Testis (tissue), 3 donors: Measurements from ENCODE around the gene TUNAR. TPM values are rescaled to one million over a fixed set of nuclear protein-coding genes. Genes with fewer than 3 reads are reported as not detected.

ENCODE experiments used
- DNase-seq: peaks from one replicate; pipeline ENCODE4 v3.0.0-alpha.2; 2019
- H3K27ac ChIP-seq, 2 donors: fragments of 200-600 bp; sonication (generic); one replicate each; pipeline ENCODE4 v1.5.1; 2019
- H3K27me3 ChIP-seq: fragments of 200-600 bp; sonication (generic); one replicate; pipeline ENCODE4 v1.5.1; 2019
- H3K36me3 ChIP-seq: fragments of 200-600 bp; sonication (generic); one replicate; pipeline ENCODE4 v1.5.1; 2017; ENCODE audit warnings: low read depth; ENCODE audit errors: missing control alignments
- H3K4me1 ChIP-seq: fragments of 200-600 bp; sonication (generic); one replicate; pipeline ENCODE4 v1.5.1; 2019
- H3K4me3 ChIP-seq, 2 donors: fragments of 200-600 bp; sonication (generic); one replicate each; pipeline ENCODE4 v1.5.1; 2017 to 2019
- H3K9me3 ChIP-seq: fragments of 200-600 bp; sonication (generic); one replicate; pipeline ENCODE4 v1.5.1; 2017
- POLR2A ChIP-seq: fragments of 450-650 bp; IDR thresholded peaks from one replicate; pipeline ENCODE4 v1.6.1; 2017; ENCODE audit warnings: antibody characterized with exemption, mild to moderate bottlenecking, moderate library complexity
- WGBS, 2 donors: methylation state at CpG; one replicate each; pipeline ENCODE4 v1.1.5; 2018; 5-methylcytosine and 5-hydroxymethylcytosine counted together
- intact Hi-C: fragments of 100-400 bp; cut with DNase I; formaldehyde crosslinking; loops from one replicate; pipeline ENCODE4 v1.15.1; 2023; ENCODE audit warnings: low total_unique reads
- polyA plus RNA-seq: library from polyadenylated mRNA; stranded (reverse); fragments of 350-450 nt; fragmentation: Illumina TruSeq; extraction: RNeasy Lipid Tissue Mini Kit (QIAGEN cat#74804); gene quantifications from one replicate; pipeline ENCODE4 v1.2.3, GENCODE V29; 2014; ENCODE audit warnings: low read depth, low replicate concordance; ENCODE audit not compliant: insufficient read depth
- total RNA-seq, 2 donors: library from RNA; depleted of rRNA; stranded (reverse); fragments of >200 nt; gene quantifications; one replicate each; pipeline ENCODE4 v1.2.3, GENCODE V29; 2016
- TF ChIP-seq, protein P1 (sequence below), 3 experiments: fragments of 450-650 bp in 2 of 3; fragments of 200-600 bp in 1 of 3; sonication (generic) in 1 of 3; IDR thresholded peaks; one replicate each; pipeline ENCODE4 v1.5.1; 2016 to 2019; ENCODE audit warnings: antibody characterized with exemption in 3 of 3, mild to moderate bottlenecking in 2 of 3, moderate library complexity in 1 of 3

Gene TUNAR
- total and polyA plus RNA-seq, 3 donors from 2014 or later: 2.3 to 4.2 (median 3.9) TPM

GRCh38 chr14:95863295-95863694 is 13.3 kb upstream of the TUNAR start:
- TF ChIP-seq, protein P1, sequence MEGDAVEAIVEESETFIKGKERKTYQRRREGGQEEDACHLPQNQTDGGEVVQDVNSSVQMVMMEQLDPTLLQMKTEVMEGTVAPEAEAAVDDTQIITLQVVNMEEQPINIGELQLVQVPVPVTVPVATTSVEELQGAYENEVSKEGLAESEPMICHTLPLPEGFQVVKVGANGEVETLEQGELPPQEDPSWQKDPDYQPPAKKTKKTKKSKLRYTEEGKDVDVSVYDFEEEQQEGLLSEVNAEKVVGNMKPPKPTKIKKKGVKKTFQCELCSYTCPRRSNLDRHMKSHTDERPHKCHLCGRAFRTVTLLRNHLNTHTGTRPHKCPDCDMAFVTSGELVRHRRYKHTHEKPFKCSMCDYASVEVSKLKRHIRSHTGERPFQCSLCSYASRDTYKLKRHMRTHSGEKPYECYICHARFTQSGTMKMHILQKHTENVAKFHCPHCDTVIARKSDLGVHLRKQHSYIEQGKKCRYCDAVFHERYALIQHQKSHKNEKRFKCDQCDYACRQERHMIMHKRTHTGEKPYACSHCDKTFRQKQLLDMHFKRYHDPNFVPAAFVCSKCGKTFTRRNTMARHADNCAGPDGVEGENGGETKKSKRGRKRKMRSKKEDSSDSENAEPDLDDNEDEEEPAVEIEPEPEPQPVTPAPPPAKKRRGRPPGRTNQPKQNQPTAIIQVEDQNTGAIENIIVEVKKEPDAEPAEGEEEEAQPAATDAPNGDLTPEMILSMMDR (IDR thresholded peaks at IDR 0.05): no peak
- TF ChIP-seq POLR2A: no peak
- Histone ChIP-seq H3K4me1 (no peaks in the 10 kb centered on the region), H3K9me3 (no peaks in the 10 kb centered on the region), H3K27me3 (no peaks in the 10 kb centered on the region), H3K4me3 (no peak overlapping the region), H3K27ac (no peak overlapping the region), H3K36me3 (no peaks in the 10 kb centered on the region)
- no peak for DNase-seq
- intact Hi-C loops: no loop called here
- WGBS, 2 donors: 83 to 85% methylated on average over 3 to 4 of the region's 4 CpGs

DNA sequence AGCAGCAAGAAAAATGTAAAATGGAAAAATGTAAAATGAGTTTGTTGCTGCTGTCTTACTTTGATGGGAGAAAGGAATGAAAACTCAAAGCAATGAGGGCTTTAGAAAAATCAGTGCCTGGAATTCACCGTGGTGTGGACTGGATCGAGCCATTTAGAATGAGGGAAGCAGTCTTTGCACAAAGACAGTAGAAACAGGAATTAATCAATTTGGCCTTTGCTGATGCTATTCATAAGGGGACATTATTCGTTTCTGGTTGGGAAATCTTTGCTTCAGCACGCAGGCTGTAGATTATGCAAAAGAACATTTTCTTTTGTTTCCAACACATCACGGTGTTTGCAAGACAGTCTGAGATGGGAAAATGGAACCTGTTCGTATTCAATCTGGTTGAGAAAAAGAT is 6.9 kb upstream of the TUNAR start:
- intact Hi-C loops: no loop called here
- TF ChIP-seq POLR2A: no peak
- TF ChIP-seq, protein P1 (IDR thresholded peaks at IDR 0.05): no peak

DNA sequence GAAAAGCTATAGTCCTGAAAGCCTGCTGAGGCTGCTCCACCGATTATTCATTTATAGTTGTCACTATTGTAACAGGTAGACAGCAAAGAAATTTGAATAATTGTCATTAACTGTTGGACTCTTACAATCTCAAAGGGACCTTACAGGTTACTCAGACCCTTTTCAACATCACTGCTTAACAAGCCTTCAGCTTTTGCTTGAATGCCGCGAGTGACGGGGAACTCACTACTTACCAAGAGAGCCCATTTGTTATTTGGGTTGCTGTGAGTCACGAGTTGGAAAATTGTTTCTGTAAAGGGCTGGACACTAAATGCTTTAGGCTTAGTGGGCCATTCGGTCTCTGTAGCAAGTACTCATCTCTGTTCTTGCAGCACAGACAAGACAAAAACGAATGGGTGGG is 5.9 kb upstream of the TUNAR start:
- intact Hi-C loops: no loop called here
- Histone ChIP-seq H3K4me3 (no peak overlapping the region), H3K27ac (no peak overlapping the region), H3K27me3 (no peaks in the 10 kb centered on the region), H3K36me3 (no peaks in the 10 kb centered on the region), H3K9me3 (no peaks in the 10 kb centered on the region), H3K4me1 (no peaks in the 10 kb centered on the region)
- TF ChIP-seq POLR2A: no peak
- TF ChIP-seq, protein P1 (IDR thresholded peaks at IDR 0.05): no peak
- DNase-seq: no peak
- 89 to 93% methylated on average over 7 of the region's 7 CpGs for WGBS, 2 donors

More for the DNA sequence above, 6.9 kb upstream of the TUNAR start:
- Histone ChIP-seq H3K4me3 (no peak overlapping the region), H3K27ac (no peak overlapping the region), H3K9me3 (no peaks in the 10 kb centered on the region), H3K36me3 (no peaks in the 10 kb centered on the region), H3K27me3 (no peaks in the 10 kb centered on the region), H3K4me1 (no peaks in the 10 kb centered on the region)
- 78 to 84% methylated on average over 6 of the region's 6 CpGs for WGBS, 2 donors
- DNase-seq: no peak

DNA sequence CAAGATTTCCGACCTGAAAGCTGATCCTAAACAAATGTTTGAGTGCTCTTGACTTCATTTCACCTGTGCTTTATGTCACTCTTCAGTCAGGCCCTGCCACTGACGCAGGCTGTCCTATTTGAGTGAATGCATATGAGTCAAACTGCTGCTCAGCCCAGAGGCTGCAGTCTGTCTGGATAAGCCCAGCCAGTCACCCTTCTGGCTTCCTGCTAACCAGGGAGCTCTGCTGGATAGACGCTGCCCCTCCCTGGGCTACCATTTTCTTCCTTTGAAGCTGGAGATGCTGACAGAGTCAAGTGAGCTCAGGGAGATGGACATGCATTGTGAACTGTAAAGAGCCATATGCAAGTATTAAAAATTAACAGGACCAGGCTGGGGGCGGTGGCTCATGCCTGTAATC is 5.1 kb upstream of the TUNAR start:
- H3K27me3 ChIP-seq: no peaks in the 10 kb centered on the region
- DNase-seq: no peak
- no peaks in the 10 kb centered on the region for H3K9me3 ChIP-seq
- intact Hi-C loops: no loop called here
- H3K4me3 ChIP-seq: no peak overlapping the region
- WGBS, 2 donors: 75 to 91% methylated on average over 4 of the region's 4 CpGs
- no peaks in the 10 kb centered on the region for H3K36me3 ChIP-seq
- no peak for TF ChIP-seq POLR2A
- TF ChIP-seq, protein P1 (IDR thresholded peaks at IDR 0.05): no peak
- H3K27ac ChIP-seq: no peak overlapping the region
- no peaks in the 10 kb centered on the region for H3K4me1 ChIP-seq

- H3K27me3 ChIP-seq: no peaks in the 10 kb centered on the region
These were observed 3.9 kb upstream of the TUNAR start for GRCh38 chr14:95872777-95873176.

More at GRCh38 chr14:95872777-95873176, 3.9 kb upstream of the TUNAR start:
- Histone ChIP-seq H3K27ac (no peak overlapping the region), H3K36me3 (no peaks in the 10 kb centered on the region), H3K4me1 (no peaks in the 10 kb centered on the region), H3K9me3 (no peaks in the 10 kb centered on the region), H3K4me3 (no peak overlapping the region)
- TF ChIP-seq, protein P1 (IDR thresholded peaks at IDR 0.05): no peak
- TF ChIP-seq POLR2A: no peak
- 56 to 62% methylated on average over 3 of the region's 3 CpGs for WGBS, 2 donors
- no peak for DNase-seq
- intact Hi-C loops: no loop called here
